ENCODE results near the gene TNNC1.

TNNC1 gene

GRCh38 chr3:52498137-52499054, 44.6 kb upstream of the TNNC1 start:
- H3K36me3 ChIP-seq (ENCODE audit: low read depth) = no peaks in the 10 kb centered on the region
- H3K9me3 ChIP-seq (ENCODE audit: severe bottlenecking) = no peaks in the 10 kb centered on the region
- H3K27ac ChIP-seq (ENCODE audit: poor library complexity, severe bottlenecking) = no peak overlapping the region
- DNase-seq (ENCODE audit: low spot score) = no peak
- ATAC-seq (ENCODE audit: low read depth) = no peak
- no peaks in the 10 kb centered on the region for H3K27me3 ChIP-seq (ENCODE audit: insufficient read depth, poor library complexity, severe bottlenecking)
- H3K4me1 ChIP-seq (ENCODE audit: insufficient read depth, poor library complexity, severe bottlenecking) = no peaks in the 10 kb centered on the region
- TF ChIP-seq CTCF (IDR thresholded peaks at IDR 0.05; ENCODE audit: poor library complexity, severe bottlenecking) = no peak
- H3K4me3 ChIP-seq (ENCODE audit: severe bottlenecking) = no peak overlapping the region

- no peak overlapping the region for H3K27ac ChIP-seq (ENCODE audit: poor library complexity, severe bottlenecking)
- peaks cover 5% of the 10 kb centered on the region; the same call in 1 of the 2 replicates for H3K36me3 ChIP-seq (ENCODE audit: low read depth)
- no peaks in the 10 kb centered on the region for H3K4me1 ChIP-seq (ENCODE audit: insufficient read depth, poor library complexity, severe bottlenecking)
- no peak overlapping the region for H3K4me3 ChIP-seq (ENCODE audit: severe bottlenecking)
- DNase-seq (ENCODE audit: low spot score) = no peak
- no peak for TF ChIP-seq CTCF (IDR thresholded peaks at IDR 0.05; ENCODE audit: poor library complexity, severe bottlenecking)
- no peaks in the 10 kb centered on the region for H3K27me3 ChIP-seq (ENCODE audit: insufficient read depth, poor library complexity, severe bottlenecking)
- peak; percentile 28; the same call in 2 of the 3 replicates for ATAC-seq (ENCODE audit: low read depth)
- H3K9me3 ChIP-seq (ENCODE audit: severe bottlenecking) = no peaks in the 10 kb centered on the region
Observed at GRCh38 chr3:52495777-52496602, 42.1 kb upstream of the TNNC1 start.

DNA sequence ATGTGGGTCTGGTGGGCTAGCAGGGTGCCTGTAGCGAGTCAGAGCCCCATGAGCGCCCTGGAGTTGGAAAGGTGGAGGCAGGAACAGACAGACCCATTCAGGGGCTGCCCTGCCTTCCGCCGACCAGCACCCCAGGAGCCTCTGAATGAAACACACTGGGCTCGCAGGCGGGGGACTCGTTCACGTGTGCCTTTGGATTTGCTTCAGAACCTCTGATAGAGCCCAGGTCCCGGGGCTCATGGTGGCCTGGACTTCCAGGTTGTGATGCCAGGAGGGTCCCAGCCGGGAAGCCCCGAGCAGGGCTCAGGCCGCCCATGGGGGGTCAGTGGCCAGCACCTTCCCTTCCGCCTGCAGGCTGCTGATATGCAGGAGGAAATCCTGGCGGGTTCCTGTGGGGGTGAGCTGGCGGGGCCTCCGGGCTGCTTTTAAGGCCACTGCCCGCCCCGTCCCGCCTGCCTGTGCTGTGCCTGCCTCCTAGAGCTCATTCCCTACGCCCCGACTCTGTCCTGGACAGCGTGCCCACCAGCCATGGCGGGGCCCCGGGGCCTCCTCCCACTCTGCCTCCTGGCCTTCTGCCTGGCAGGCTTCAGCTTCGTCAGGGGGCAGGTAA, 41.1 kb upstream of the TNNC1 start, which contains the start of gene STAB1:
TSS of gene STAB1 (plus strand) at position 453 of the 610 bp plus-strand sequence. CDS start at position 529, 76 bp downstream.
- no peak within 1 kb of the TSS for H3K27ac ChIP-seq (ENCODE audit: poor library complexity, severe bottlenecking)
- H3K36me3 ChIP-seq (ENCODE audit: low read depth) = peaks cover 13% of the 10 kb centered on the region; the same call in 1 of the 2 replicates
- TF ChIP-seq CTCF (IDR thresholded peaks at IDR 0.05; ENCODE audit: poor library complexity, severe bottlenecking) = no peak
- H3K4me1 ChIP-seq (ENCODE audit: insufficient read depth, poor library complexity, severe bottlenecking) = no peaks in the 10 kb centered on the region
- DNase-seq (ENCODE audit: low spot score) = no peak
- H3K9me3 ChIP-seq (ENCODE audit: severe bottlenecking) = no peaks in the 10 kb centered on the region
- H3K27me3 ChIP-seq (ENCODE audit: insufficient read depth, poor library complexity, severe bottlenecking) = no peaks in the 10 kb centered on the region
- no peak within 1 kb of the TSS for H3K4me3 ChIP-seq (ENCODE audit: severe bottlenecking)
- ATAC-seq (ENCODE audit: low read depth) = no peak

- Histone ChIP-seq H3K27me3 (ENCODE audit: insufficient read depth, poor library complexity, severe bottlenecking) (no peaks in the 10 kb centered on the region), H3K4me1 (ENCODE audit: insufficient read depth, poor library complexity, severe bottlenecking) (no peaks in the 10 kb centered on the region), H3K36me3 (ENCODE audit: low read depth) (peaks cover 18% of the 10 kb centered on the region), H3K4me3 (ENCODE audit: severe bottlenecking) (no peak overlapping the region), H3K9me3 (ENCODE audit: severe bottlenecking) (no peaks in the 10 kb centered on the region), H3K27ac (ENCODE audit: poor library complexity, severe bottlenecking) (no peak overlapping the region)
- no peak for TF ChIP-seq CTCF (IDR thresholded peaks at IDR 0.05; ENCODE audit: poor library complexity, severe bottlenecking)
- no peak for DNase-seq (ENCODE audit: low spot score)
- ATAC-seq (ENCODE audit: low read depth) = no peak
Observed at GRCh38 chr3:52494445-52494844, 40.6 kb upstream of the TNNC1 start.
